WTC11 (cell line): ENCODE results near the gene TNXB.

Source experiments
- ATF1 ChIP-seq: sonication (generic); formaldehyde crosslinking; IDR thresholded peaks from 2 replicates; pipeline ENCODE4 v1.8.1; 2023; ENCODE audit warnings: mild to moderate bottlenecking, moderate library complexity, missing genetic modification reagents
- CTCF ChIP-seq: fragments of 200-600 bp; IDR thresholded peaks from 2 replicates; pipeline ENCODE4 v1.8.0; 2022; ENCODE audit warnings: antibody characterized with exemption
- FOXP1 ChIP-seq: sonication (generic); formaldehyde crosslinking; IDR thresholded peaks from 2 replicates; pipeline ENCODE4 v1.8.0; 2022; ENCODE audit warnings: missing genetic modification reagents, mild to moderate bottlenecking, moderate library complexity, borderline replicate concordance
- GABPB1 ChIP-seq: sonication (generic); formaldehyde crosslinking; IDR thresholded peaks from 2 replicates; pipeline ENCODE4 v1.8.1; 2023; ENCODE audit warnings: mild to moderate bottlenecking, missing genetic modification reagents
- JUN ChIP-seq: sonication (generic); formaldehyde crosslinking; IDR thresholded peaks from 2 replicates; pipeline ENCODE4 v1.8.0; 2023; ENCODE audit warnings: mild to moderate bottlenecking, missing genetic modification reagents
- ZNF671 ChIP-seq: fragments of 250-450 bp; sonication (Bioruptor Pico); IDR thresholded peaks from 2 replicates; pipeline ENCODE4 v1.8.0; 2021; ENCODE audit warnings: mild to moderate bottlenecking

GRCh38 chr6:32076321-32076809, 32.8 kb downstream of the TNXB start:
- no peak for TF ChIP-seq FOXP1 (CRISPR knock-in tag)
- no peak for TF ChIP-seq GABPB1
- TF ChIP-seq CTCF = no peak
- TF ChIP-seq JUN (CRISPR knock-in tag) = no peak
- TF ChIP-seq ZNF671 = no peak
- no peak for TF ChIP-seq ATF1 (CRISPR knock-in tag)
